Kidney epithelial cell (primary cell): ENCODE results near the gene GADD45GIP1. TPM values are rescaled to one million over a fixed set of nuclear protein-coding genes. Genes with fewer than 3 reads are reported as not detected.
"Not testable (repeated sequence)": the region's sequence is repeated elsewhere in the genome, so short reads cannot be mapped to it uniquely, and the experiment has no call there.

Experiments
- DNase-seq: peaks from one replicate; pipeline ENCODE4 v3.0.0-alpha.2; 2010; ENCODE audit warnings: low read depth
- H3K27me3 ChIP-seq: 2 replicates; pipeline ENCODE4 v1.6.0; 2011; ENCODE audit warnings: low read length; ENCODE audit not compliant: control insufficient read depth, insufficient read depth
- H3K36me3 ChIP-seq: 2 replicates; pipeline ENCODE4 v1.5.1; 2011; ENCODE audit warnings: low read length; ENCODE audit not compliant: control insufficient read depth, insufficient read depth
- H3K4me3 ChIP-seq: 2 replicates; pipeline ENCODE4 v1.5.1; 2011; ENCODE audit warnings: low read depth, mild to moderate bottlenecking, control low read depth, low read length
- CTCF ChIP-seq: IDR thresholded peaks from 2 replicates; pipeline ENCODE4 v1.5.1; 2011; ENCODE audit warnings: mild to moderate bottlenecking, moderate library complexity, low read length, control low read depth, inconsistent platforms; ENCODE audit not compliant: insufficient read depth, poor library complexity, severe bottlenecking
- total RNA-seq: library from RNA; depleted of rRNA; stranded (reverse); fragments of >200 nt; gene quantifications from 2 replicates; pipeline ENCODE4 v1.2.3, GENCODE V29; 2015

The GADD45GIP1 gene
- total RNA-seq, 1 donor from 2014 or later: 60.1 TPM

GRCh38 chr19:12982648-12983047 is 25.6 kb upstream of the GADD45GIP1 start:
- no peak for TF ChIP-seq CTCF
- Histone ChIP-seq H3K36me3 (no peaks in the 10 kb centered on the region), H3K27me3 (peaks cover 17% of the 10 kb centered on the region), H3K4me3 (no peak overlapping the region)
- no peak for DNase-seq

GRCh38 chr19:12979974-12980373 is 23.0 kb upstream of the GADD45GIP1 start:
- TF ChIP-seq CTCF: no peak
- DNase-seq: no peak
- Histone ChIP-seq H3K27me3 (peaks cover 9% of the 10 kb centered on the region), H3K36me3 (no peaks in the 10 kb centered on the region), H3K4me3 (no peak overlapping the region)

- not testable (repeated sequence) for H3K27me3 ChIP-seq, DNase-seq, H3K4me3 ChIP-seq, H3K36me3 ChIP-seq
Observed at GRCh38 chr19:12976109-12976508, 19.1 kb upstream of the GADD45GIP1 start.

GRCh38 chr19:12975221-12975741 is 18.3 kb upstream of the GADD45GIP1 start:
- Histone ChIP-seq H3K27me3 (no peaks in the 10 kb centered on the region), H3K4me3 (no peak overlapping the region), H3K36me3 (no peaks in the 10 kb centered on the region)
- DNase-seq: no peak
- TF ChIP-seq CTCF: no peak

GRCh38 chr19:12974301-12975220 is 17.5 kb upstream of the GADD45GIP1 start:
- Histone ChIP-seq H3K27me3 (no peaks in the 10 kb centered on the region), H3K4me3 (no peak overlapping the region), H3K36me3 (no peaks in the 10 kb centered on the region)
- no peak for TF ChIP-seq CTCF
- no peak for DNase-seq

GRCh38 chr19:12973236-12973635 is 16.2 kb upstream of the GADD45GIP1 start:
- Histone ChIP-seq H3K27me3 (no peaks in the 10 kb centered on the region), H3K36me3 (no peaks in the 10 kb centered on the region), H3K4me3 (no peak overlapping the region)
- no peak for TF ChIP-seq CTCF
- no peak for DNase-seq
